IMR-90 (cell line): Measurements from ENCODE around the gene RNF34. TPM values are rescaled to one million over a fixed set of nuclear protein-coding genes. Genes with fewer than 3 reads are reported as not detected.

ENCODE experiments used
- ATAC-seq: fragments of 200-7000 bp; cut with Tn5 transposase; 2 replicates; pipeline ENCODE4 v1.9.1; 2020; ENCODE audit warnings: low read depth, mild to moderate bottlenecking, moderate library complexity
- BruUV-seq: library from RNA; stranded (reverse); fragments of 400-500 nt; replicated peaks from 2 replicates; lab custom pipeline; 2021; lab: Mats Ljungman, UMichigan
- CTCF ChIA-PET: fragments of 300-600 bp; formaldehyde crosslinking; extraction: SDS; loops from one replicate; lab custom pipeline; 2021; ENCODE audit warnings: antibody characterized with exemption; lab: Yijun Ruan, JAX
- POLR2A ChIA-PET: fragments of 300-600 bp; sonication (Branson Sonifier 250); formaldehyde crosslinking; loops from one replicate; lab custom pipeline; 2022; ENCODE audit warnings: antibody characterized with exemption; ENCODE audit not compliant: unreplicated experiment; lab: Charles Lee
- DNase-seq: peaks from one replicate; pipeline ENCODE4 v3.0.0; 2013
- H2AFZ ChIP-seq: replicated peaks from 2 replicates; pipeline ENCODE3; 2013; ENCODE audit warnings: low read length, mild to moderate bottlenecking; ENCODE audit not compliant: poor library complexity
- H2AK5ac ChIP-seq: 2 replicates; pipeline ENCODE4 v1.6.1; 2013; ENCODE audit warnings: low read depth, low read length, inconsistent platforms
- H2AK9ac ChIP-seq: replicated peaks from 2 replicates; pipeline ENCODE3; 2013; ENCODE audit warnings: mild to moderate bottlenecking, low read depth, low read length, moderate library complexity; ENCODE audit not compliant: poor library complexity
- H2BK120ac ChIP-seq: 2 replicates; pipeline ENCODE4 v1.6.1; 2013; ENCODE audit warnings: low read depth, low read length, inconsistent platforms
- H2BK15ac ChIP-seq: 3 replicates; pipeline ENCODE4 v1.6.1; 2013; ENCODE audit warnings: low read depth, low read length, inconsistent platforms
- H2BK20ac ChIP-seq: 2 replicates; pipeline ENCODE4 v1.6.1; 2013; ENCODE audit warnings: low read depth, mild to moderate bottlenecking, inconsistent platforms, low read length, moderate library complexity
- H2BK5ac ChIP-seq: 2 replicates; pipeline ENCODE4 v1.6.1; 2013; ENCODE audit warnings: mild to moderate bottlenecking, low read depth, low read length, inconsistent platforms; ENCODE audit not compliant: poor library complexity, severe bottlenecking
- H3K14ac ChIP-seq: replicated peaks from 2 replicates; pipeline ENCODE4 v1.6.1; 2013; ENCODE audit warnings: low read depth, low read length, inconsistent platforms
- H3K18ac ChIP-seq: 2 replicates; pipeline ENCODE4 v1.6.1; 2013; ENCODE audit warnings: low read depth, low read length, control low read depth
- H3K23ac ChIP-seq: 2 replicates; pipeline ENCODE4 v1.6.1; 2013; ENCODE audit warnings: low read depth, low read length, inconsistent platforms
- H3K27ac ChIP-seq: 2 replicates; pipeline ENCODE4 v1.5.1; 2013; ENCODE audit warnings: mild to moderate bottlenecking, control low read depth, low read length; ENCODE audit not compliant: insufficient read depth
- H3K27me3 ChIP-seq: 2 replicates; pipeline ENCODE4 v1.6.1; 2013; ENCODE audit warnings: low read length; ENCODE audit not compliant: control insufficient read depth, insufficient read depth
- H3K36me3 ChIP-seq: 2 replicates; pipeline ENCODE4 v1.6.1; 2013; ENCODE audit warnings: low read length, mixed read lengths; ENCODE audit not compliant: control insufficient read depth, insufficient read depth
- H3K4ac ChIP-seq: 2 replicates; pipeline ENCODE4 v1.6.1; 2013; ENCODE audit warnings: low read depth, low read length, inconsistent platforms
- H3K4me1 ChIP-seq: 2 replicates; pipeline ENCODE4 v1.6.1; 2013; ENCODE audit warnings: low read length, mixed read lengths; ENCODE audit not compliant: control insufficient read depth, insufficient read depth
- H3K4me2 ChIP-seq: 2 replicates; pipeline ENCODE4 v1.6.1; 2013; ENCODE audit warnings: low read depth, mild to moderate bottlenecking, control low read depth, low read length, moderate library complexity
- H3K4me3 ChIP-seq: 2 replicates; pipeline ENCODE4 v1.5.1; 2013; ENCODE audit warnings: low read depth, mild to moderate bottlenecking, control low read depth, low read length, moderate library complexity; ENCODE audit not compliant: insufficient read depth
- H3K56ac ChIP-seq: 2 replicates; pipeline ENCODE4 v1.6.1; 2013; ENCODE audit warnings: low read length, inconsistent platforms; ENCODE audit not compliant: insufficient read depth; ENCODE audit errors: extremely low read depth
- H3K79me1 ChIP-seq, 2 experiments: 2 replicates each; pipeline ENCODE4 v1.6.1; 2013; ENCODE audit warnings: low read length in 2 of 2, inconsistent platforms in 1 of 2, low read depth in 1 of 2
- H3K9ac ChIP-seq: 2 replicates; pipeline ENCODE4 v1.6.1; 2013; ENCODE audit warnings: low read depth, low read length, control low read depth
- H3K9me1 ChIP-seq: 2 replicates; pipeline ENCODE4 v1.6.1; 2013; ENCODE audit warnings: low read length, inconsistent platforms; ENCODE audit not compliant: insufficient read depth
- H3K9me3 ChIP-seq: 2 replicates; pipeline ENCODE4 v1.6.1; 2013; ENCODE audit warnings: low read length; ENCODE audit not compliant: control insufficient read depth, insufficient read depth
- H4K20me1 ChIP-seq: 2 replicates; pipeline ENCODE4 v1.6.1; 2013; ENCODE audit warnings: low read length, inconsistent platforms; ENCODE audit not compliant: insufficient read depth
- H4K5ac ChIP-seq: 2 replicates; pipeline ENCODE4 v1.6.1; 2013; ENCODE audit warnings: mild to moderate bottlenecking, low read depth, low read length, control low read depth
- H4K8ac ChIP-seq, 2 experiments: 2 replicates each; pipeline ENCODE4 v1.6.1; 2013; ENCODE audit warnings: low read depth in 2 of 2, low read length in 2 of 2, control low read depth in 1 of 2, inconsistent platforms in 1 of 2
- H4K91ac ChIP-seq: 2 replicates; pipeline ENCODE4 v1.6.1; 2013; ENCODE audit warnings: low read depth, low read length, inconsistent platforms; ENCODE audit not compliant: insufficient read depth
- CHD1 ChIP-seq: IDR thresholded peaks from 2 replicates; pipeline ENCODE4 v1.6.1; 2012; ENCODE audit warnings: low read depth, low read length, improper control_type of control experiment
- CTCF ChIP-seq: conservative IDR thresholded peaks from 2 replicates; pipeline ENCODE4 v1.5.1; 2012; ENCODE audit warnings: mild to moderate bottlenecking, low read depth, low read length, improper control_type of control experiment
- ELK1 ChIP-seq: fragments of 150-350 bp; IDR thresholded peaks from 2 replicates; pipeline ENCODE4 v1.6.1; 2016; ENCODE audit warnings: low read depth, mild to moderate bottlenecking, low read length, moderate library complexity, borderline replicate concordance
- RAD21 ChIP-seq: IDR thresholded peaks from 2 replicates; pipeline ENCODE4 v1.6.1; 2012; ENCODE audit warnings: low read length, improper control_type of control experiment
- RCOR1 ChIP-seq: IDR thresholded peaks from 2 replicates; pipeline ENCODE4 v1.6.1; 2012; ENCODE audit warnings: mild to moderate bottlenecking, low read length, improper control_type of control experiment; ENCODE audit not compliant: insufficient replicate concordance
- RFX5 ChIP-seq: IDR thresholded peaks from 2 replicates; pipeline ENCODE4 v1.8.0; 2012; ENCODE audit warnings: low read depth, mild to moderate bottlenecking, low read length, moderate library complexity
- USF2 ChIP-seq: fragments of 150-350 bp; IDR thresholded peaks from 2 replicates; pipeline ENCODE4 v1.6.1; 2017; ENCODE audit warnings: mild to moderate bottlenecking, antibody characterized with exemption, low read length, low read depth
- WGBS, 2 experiments: methylation state at CpG; one replicate each; pipeline versions ENCODE4 v1.1.5 to v1.1.7; 2013; ENCODE audit warnings: missing lambda C conversion rate in 2 of 2; ENCODE audit not compliant: insufficient read length in 1 of 2; ENCODE audit errors: extremely low coverage in 2 of 2; 5-methylcytosine and 5-hydroxymethylcytosine counted together
- dilution Hi-C: fragments of 300-500 bp; cut with HindIII; formaldehyde crosslinking; loops from one replicate; pipeline ENCODE4 v1.14.3; 2018; ENCODE audit warnings: low sequenced_read_pairs; ENCODE audit not compliant: unreplicated experiment
- in situ Hi-C: fragments of 300-500 bp; cut with MboI; formaldehyde crosslinking; loops from 3 replicates; pipeline ENCODE4 v1.14.3; 2019; ENCODE audit warnings: low sequenced_read_pairs, inconsistent platforms, mixed read lengths
- intact Hi-C: fragments of 100-400 bp; cut with micrococcal nuclease; formaldehyde crosslinking; loops from 2 replicates; pipeline ENCODE4 v1.10.0; 2022
- polyA plus RNA-seq, 3 experiments: library from polyadenylated mRNA; depleted of rRNA; stranded (reverse); fragments of >200 nt; gene quantifications; 2 replicates each; pipeline ENCODE4 v1.2.3, GENCODE V29; 2012; ENCODE audit warnings: low replicate concordance in 1 of 3
- total RNA-seq: library from RNA; depleted of rRNA; stranded (reverse); fragments of >200 nt; gene quantifications from 2 replicates; pipeline ENCODE4 v1.2.3, GENCODE V29; 2012

The RNF34 gene
- total and polyA plus RNA-seq, 2 of the 4 experiments (the other 2 are of a cell fraction): 33.2 to 69.5 TPM

GRCh38 chr12:121432740-121433480 is 33.0 kb downstream of the RNF34 start:
- no peak overlapping the region for H2AFZ ChIP-seq
- no peak overlapping the region for H3K56ac ChIP-seq
- H3K18ac ChIP-seq: no peak overlapping the region
- no peak overlapping the region for H3K4me2 ChIP-seq
- peaks cover 46% of the 10 kb centered on the region for H3K36me3 ChIP-seq
- H3K4me3 ChIP-seq: no peak overlapping the region
- in situ Hi-C loops (no loop called here), intact Hi-C loops (no loop called here), dilution Hi-C loops (no loop called here)
- no peak overlapping the region for H3K9ac ChIP-seq
- H2BK120ac ChIP-seq: no peak overlapping the region
- H3K14ac ChIP-seq: no peak overlapping the region
- H3K27me3 ChIP-seq: no peaks in the 10 kb centered on the region
- no peak overlapping the region for H3K4ac ChIP-seq
- BruUV-seq: no TSS peak
- H4K5ac ChIP-seq: no peak overlapping the region
- ATAC-seq (no peak), DNase-seq (no peak)
- H3K4me1 ChIP-seq: no peaks in the 10 kb centered on the region
- no peaks in the 10 kb centered on the region for H4K20me1 ChIP-seq
- ChIA-PET POLR2A (no interaction called here), CTCF (interaction anchor here (0.7 to 1.7 kb wide), 2 partner anchors 11 to 99 kb away, joined by 3 to 7 read pairs; no protein-coding TSS in a partner anchor)
- no peak overlapping the region for H4K8ac ChIP-seq
- H3K9me3 ChIP-seq: no peaks in the 10 kb centered on the region
- 95% methylated on average over 6 of the region's 11 CpGs; no CpG with 5 or more reads in 1 of the 2 experiments for WGBS, 2 experiments
- H3K23ac ChIP-seq: no peak overlapping the region
- H2BK20ac ChIP-seq: no peak overlapping the region
- H2BK5ac ChIP-seq: no peak overlapping the region
- H3K9me1 ChIP-seq: peaks cover 2% of the 10 kb centered on the region; the same call in 1 of the 2 replicates
- H2AK5ac ChIP-seq: no peak overlapping the region
- H4K91ac ChIP-seq: no peak overlapping the region
- no peak overlapping the region for H2AK9ac ChIP-seq
- H2BK15ac ChIP-seq: no peak overlapping the region
- peaks cover 18 to 29% of the 10 kb centered on the region in 2 experiments for H3K79me1 ChIP-seq
- TF ChIP-seq CTCF (no peak), RCOR1 (no peak), RAD21 (no peak), CHD1 (no peak), RFX5 (no peak), ELK1 (no peak), USF2 (no peak)
- no peak overlapping the region for H3K27ac ChIP-seq
